GM23338 (cell line): ENCODE measurements around the gene CNNM2. TPM values are rescaled to one million over a fixed set of nuclear protein-coding genes. Genes with fewer than 3 reads are reported as not detected.

ENCODE experiments used
- ATAC-seq: fragments of 200-7000 bp; cut with Tn5 transposase; 3 replicates; pipeline ENCODE4 v1.9.1; 2020
- DNase-seq: peaks from one replicate; pipeline ENCODE4 v3.0.0-alpha.2; 2015; ENCODE audit warnings: low spot score
- H2AFZ ChIP-seq: fragments of 200-600 bp; sonication (generic); 2 replicates; pipeline ENCODE4 v1.8.0; 2016; ENCODE audit warnings: antibody characterized with exemption, mild to moderate bottlenecking, moderate library complexity
- H3F3A ChIP-seq: fragments of 200-600 bp; sonication (generic); replicated peaks from 2 replicates; pipeline ENCODE4 v1.8.0; 2017; ENCODE audit warnings: antibody characterized with exemption, mixed run types, low read depth
- H3K27ac ChIP-seq: fragments of 200-600 bp; sonication (generic); 2 replicates; pipeline ENCODE4 v1.6.1; 2016; ENCODE audit warnings: low read depth
- H3K27me3 ChIP-seq: fragments of 200-600 bp; sonication (generic); 2 replicates; pipeline ENCODE4 v1.8.0; 2016; ENCODE audit warnings: mild to moderate bottlenecking, mixed run types, moderate library complexity; ENCODE audit not compliant: insufficient read depth
- H3K36me3 ChIP-seq: fragments of 200-600 bp; sonication (generic); 2 replicates; pipeline ENCODE4 v1.8.0; 2016; ENCODE audit warnings: mild to moderate bottlenecking; ENCODE audit not compliant: insufficient read depth
- H3K4me1 ChIP-seq: fragments of 200-600 bp; sonication (generic); 2 replicates; pipeline ENCODE4 v1.8.0; 2016; ENCODE audit warnings: mild to moderate bottlenecking, moderate library complexity; ENCODE audit not compliant: insufficient read depth
- H3K4me2 ChIP-seq: fragments of 200-600 bp; sonication (generic); 2 replicates; pipeline ENCODE4 v1.7.1; 2017; ENCODE audit warnings: mixed run types
- H3K4me3 ChIP-seq: fragments of 200-600 bp; sonication (generic); 2 replicates; pipeline ENCODE4 v1.6.1; 2016; ENCODE audit warnings: mixed run types
- H3K79me2 ChIP-seq: fragments of 200-600 bp; sonication (generic); replicated peaks from 2 replicates; pipeline ENCODE4 v1.8.0; 2017; ENCODE audit warnings: mild to moderate bottlenecking; ENCODE audit not compliant: insufficient read depth
- H3K9me2 ChIP-seq: fragments of 200-600 bp; sonication (generic); 2 replicates; pipeline ENCODE4 v1.8.0; 2017; ENCODE audit not compliant: insufficient read depth
- H4K20me1 ChIP-seq: fragments of 200-600 bp; sonication (generic); replicated peaks from 2 replicates; pipeline ENCODE4 v1.8.0; 2017; ENCODE audit warnings: mild to moderate bottlenecking; ENCODE audit not compliant: insufficient read depth
- H3K27ac Mint-ChIP-seq: 2 replicates; pipeline ENCODE4 v1.8.0; 2020; ENCODE audit warnings: inconsistent platforms, mild to moderate bottlenecking, moderate library complexity, mixed read lengths
- H3K27me3 Mint-ChIP-seq: 3 replicates; pipeline ENCODE4 v1.8.0; 2022; ENCODE audit warnings: low read depth, mild to moderate bottlenecking, moderate library complexity, mixed read lengths, inconsistent platforms; ENCODE audit not compliant: insufficient read depth, poor library complexity
- H3K36me3 Mint-ChIP-seq: 3 replicates; pipeline ENCODE4 v1.8.0; 2021; ENCODE audit warnings: low read depth, mild to moderate bottlenecking, inconsistent platforms, moderate library complexity, mixed read lengths
- H3K4me1 Mint-ChIP-seq: 3 replicates; pipeline ENCODE4 v1.8.0; 2020; ENCODE audit warnings: mild to moderate bottlenecking, inconsistent platforms, mixed read lengths
- H3K4me3 Mint-ChIP-seq: 3 replicates; pipeline ENCODE4 v1.8.0; 2021; ENCODE audit warnings: moderate library complexity, mild to moderate bottlenecking, inconsistent platforms, mixed read lengths
- H3K9me3 Mint-ChIP-seq: 3 replicates; pipeline ENCODE4 v1.8.0; 2020; ENCODE audit warnings: moderate library complexity, mild to moderate bottlenecking, inconsistent platforms, mixed read lengths
- EZH2 ChIP-seq: fragments of 200-600 bp; sonication (generic); IDR thresholded peaks from one replicate; pipeline ENCODE4 v1.8.0; 2017; ENCODE audit warnings: antibody characterized with exemption, mild to moderate bottlenecking, low read depth; ENCODE audit not compliant: unreplicated experiment
- JUNB ChIP-seq: IDR thresholded peaks from one replicate; pipeline ENCODE4 v1.6.1; 2016; ENCODE audit warnings: antibody characterized with exemption; ENCODE audit not compliant: unreplicated experiment
- NANOG ChIP-seq: IDR thresholded peaks from 2 replicates; pipeline ENCODE4 v1.6.1; 2016; ENCODE audit warnings: antibody characterized with exemption, borderline replicate concordance
- REST ChIP-seq: IDR thresholded peaks from one replicate; pipeline ENCODE4 v1.6.1; 2018; ENCODE audit warnings: antibody characterized with exemption; ENCODE audit not compliant: unreplicated experiment
- STAT1 ChIP-seq: IDR thresholded peaks from one replicate; pipeline ENCODE4 v1.6.1; 2016; ENCODE audit warnings: antibody characterized with exemption; ENCODE audit not compliant: unreplicated experiment
- ZNF114 ChIP-seq: fragments of 250-450 bp; sonication (Bioruptor Pico); IDR thresholded peaks from 2 replicates; pipeline ENCODE4 v1.5.0; 2020; ENCODE audit warnings: mild to moderate bottlenecking, moderate library complexity
- polyA plus RNA-seq: library from polyadenylated mRNA; unstranded; fragments of >200 nt; fragmentation: Nextera tagmentation; extraction: Ambion mirVana; gene quantifications from 2 replicates; pipeline ENCODE4 v1.2.1, GENCODE V29; 2016
- total RNA-seq: library from RNA; depleted of rRNA; stranded (reverse); fragments of >200 nt; shearing (Covaris generic); gene quantifications from 2 replicates; pipeline ENCODE4 v1.2.3, GENCODE V29; 2014
- TF ChIP-seq, protein P1 (sequence below), 2 experiments: fragments of 200-600 bp in 1 of 2; sonication (generic) in 1 of 2; conservative IDR thresholded peaks; 2 replicates each; pipeline versions ENCODE4 v1.5.1 to v1.6.1; 2016 to 2017; ENCODE audit warnings: antibody characterized with exemption in 2 of 2, low read depth in 2 of 2, mild to moderate bottlenecking in 2 of 2, moderate library complexity in 1 of 2

CNNM2 gene
- total and polyA plus RNA-seq, 2 experiments from 2014 or later: 4.5 to 31.3 TPM

GRCh38 chr10:103053659-103054581, 135.8 kb downstream of the CNNM2 start:
- no peak overlapping the region for H3K4me3 Mint-ChIP-seq
- H3K27me3 Mint-ChIP-seq: peaks cover 4% of the 10 kb centered on the region
- Histone ChIP-seq H3K4me2 (no peak overlapping the region), H3F3A (no peaks in the 10 kb centered on the region), H3K27ac (peak overlapping the region; percentile 32; the same call in 1 of the 2 replicates), H4K20me1 (no peaks in the 10 kb centered on the region), H3K4me1 (no peaks in the 10 kb centered on the region), H3K9me2 (no peaks in the 10 kb centered on the region), H3K36me3 (no peaks in the 10 kb centered on the region), H2AFZ (no peak overlapping the region), H3K79me2 (no peaks in the 10 kb centered on the region), H3K27me3 (no peaks in the 10 kb centered on the region), H3K4me3 (no peak overlapping the region)
- peak; percentile 100 for ATAC-seq
- peaks cover 8% of the 10 kb centered on the region; the same call in 1 of the 3 replicates for H3K4me1 Mint-ChIP-seq
- peak overlapping the region; percentile 38; the same call in 1 of the 2 replicates for H3K27ac Mint-ChIP-seq
- peak; percentile 83 for DNase-seq
- no peaks in the 10 kb centered on the region for H3K9me3 Mint-ChIP-seq
- H3K36me3 Mint-ChIP-seq: no peaks in the 10 kb centered on the region
- TF ChIP-seq, protein P1, sequence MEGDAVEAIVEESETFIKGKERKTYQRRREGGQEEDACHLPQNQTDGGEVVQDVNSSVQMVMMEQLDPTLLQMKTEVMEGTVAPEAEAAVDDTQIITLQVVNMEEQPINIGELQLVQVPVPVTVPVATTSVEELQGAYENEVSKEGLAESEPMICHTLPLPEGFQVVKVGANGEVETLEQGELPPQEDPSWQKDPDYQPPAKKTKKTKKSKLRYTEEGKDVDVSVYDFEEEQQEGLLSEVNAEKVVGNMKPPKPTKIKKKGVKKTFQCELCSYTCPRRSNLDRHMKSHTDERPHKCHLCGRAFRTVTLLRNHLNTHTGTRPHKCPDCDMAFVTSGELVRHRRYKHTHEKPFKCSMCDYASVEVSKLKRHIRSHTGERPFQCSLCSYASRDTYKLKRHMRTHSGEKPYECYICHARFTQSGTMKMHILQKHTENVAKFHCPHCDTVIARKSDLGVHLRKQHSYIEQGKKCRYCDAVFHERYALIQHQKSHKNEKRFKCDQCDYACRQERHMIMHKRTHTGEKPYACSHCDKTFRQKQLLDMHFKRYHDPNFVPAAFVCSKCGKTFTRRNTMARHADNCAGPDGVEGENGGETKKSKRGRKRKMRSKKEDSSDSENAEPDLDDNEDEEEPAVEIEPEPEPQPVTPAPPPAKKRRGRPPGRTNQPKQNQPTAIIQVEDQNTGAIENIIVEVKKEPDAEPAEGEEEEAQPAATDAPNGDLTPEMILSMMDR (conservative IDR thresholded peaks at IDR 0.05; ENCODE audit: low read depth in 2 of 2): peak; percentile 32 to 73
- no peak for TF ChIP-seq EZH2

GRCh38 chr10:103054621-103055020, 136.5 kb downstream of the CNNM2 start:
- no peak overlapping the region for H3K27ac Mint-ChIP-seq
- no peak overlapping the region for H3K27ac ChIP-seq
- H3K79me2 ChIP-seq: no peaks in the 10 kb centered on the region
- H3K4me2 ChIP-seq: no peak overlapping the region
- no peaks in the 10 kb centered on the region for H3K9me3 Mint-ChIP-seq
- no peaks in the 10 kb centered on the region for H3K36me3 ChIP-seq
- no peaks in the 10 kb centered on the region for H3K36me3 Mint-ChIP-seq
- no peaks in the 10 kb centered on the region for H3K9me2 ChIP-seq
- no peak overlapping the region for H3K4me3 ChIP-seq
- no peak overlapping the region for H2AFZ ChIP-seq
- no peaks in the 10 kb centered on the region for H3K27me3 ChIP-seq
- no peaks in the 10 kb centered on the region for H3K4me1 ChIP-seq
- H4K20me1 ChIP-seq: no peaks in the 10 kb centered on the region
- no peak overlapping the region for H3K4me3 Mint-ChIP-seq
- H3K4me1 Mint-ChIP-seq: peaks cover 8% of the 10 kb centered on the region; the same call in 1 of the 3 replicates
- peaks cover 4% of the 10 kb centered on the region for H3K27me3 Mint-ChIP-seq
- ATAC-seq (no peak), DNase-seq (no peak)
- H3F3A ChIP-seq: no peaks in the 10 kb centered on the region
- TF ChIP-seq JUNB (no peak), NANOG (no peak), STAT1 (no peak), ZNF114 (CRISPR knock-in tag) (no peak), REST (no peak)
- TF ChIP-seq, protein P1 (conservative IDR thresholded peaks at IDR 0.05; ENCODE audit: low read depth in 2 of 2): no peak
